GM21737 (cell line): ENCODE data around the gene RBM11.
"Not testable (repeated sequence)": the region's sequence is repeated elsewhere in the genome, so short reads cannot be mapped to it uniquely, and the experiment has no call there.

Experiments used
- ATAC-seq: cut with Tn5 transposase; IDR thresholded peaks from one replicate; pipeline ENCODE4 v1.9.1; 2021; ENCODE audit warnings: mild to moderate bottlenecking, moderate library complexity; ENCODE audit not compliant: unreplicated experiment

Gene RBM11

GRCh38 chr21:14215971-14216641, at the start of gene RBM11:
RBM11 (plus strand) TSS chr21:14216157; CDS start chr21:14216187, 30 bp downstream.
- ATAC-seq: peak; percentile 95

- not testable (repeated sequence) for ATAC-seq
Measured at GRCh38 chr21:14166463-14167223, 49.3 kb upstream of the RBM11 start.

- no peak for ATAC-seq
Measured at GRCh38 chr21:14206222-14206621, 9.7 kb upstream of the RBM11 start.

- ATAC-seq: no peak
Measured at GRCh38 chr21:14210738-14211137, 5.2 kb upstream of the RBM11 start, which contains the start of gene LIPI. LIPI (minus strand) TSS chr21:14210955; CDS start chr21:14210845, 110 bp downstream.

- ATAC-seq: no peak
Measured at GRCh38 chr21:14213164-14213563, 2.8 kb upstream of the RBM11 start.

GRCh38 chr21:14223365-14223764, 7.4 kb downstream of the RBM11 start:
- ATAC-seq: no peak

- no peak for ATAC-seq
Measured at GRCh38 chr21:14229399-14229798, 13.4 kb downstream of the RBM11 start.

GRCh38 chr21:14235101-14235500, 19.1 kb downstream of the RBM11 start:
- no peak for ATAC-seq

- no peak for ATAC-seq
Measured at GRCh38 chr21:14236180-14236579, 20.2 kb downstream of the RBM11 start.

- ATAC-seq: no peak
Measured at GRCh38 chr21:14239281-14239680, 23.3 kb downstream of the RBM11 start.

- ATAC-seq: no peak
Measured at GRCh38 chr21:14241297-14241696, 25.3 kb downstream of the RBM11 start.

- no peak for ATAC-seq
Measured at GRCh38 chr21:14243461-14243860, 27.5 kb downstream of the RBM11 start.

GRCh38 chr21:14243874-14244273, 27.9 kb downstream of the RBM11 start:
- no peak for ATAC-seq

- no peak for ATAC-seq
Measured at GRCh38 chr21:14244911-14245310, 29.0 kb downstream of the RBM11 start.

- ATAC-seq: no peak
Measured at GRCh38 chr21:14245711-14246110, 29.8 kb downstream of the RBM11 start.

- no peak for ATAC-seq
Measured at GRCh38 chr21:14251336-14251735, 35.4 kb downstream of the RBM11 start.

GRCh38 chr21:14259747-14260146, 43.8 kb downstream of the RBM11 start:
- ATAC-seq: no peak

- ATAC-seq: no peak
Measured at GRCh38 chr21:14260174-14260764, 44.3 kb downstream of the RBM11 start.

- ATAC-seq: no peak
Measured at GRCh38 chr21:14262039-14262438, 46.1 kb downstream of the RBM11 start.

- no peak for ATAC-seq
Measured at GRCh38 chr21:14263879-14264278, 47.9 kb downstream of the RBM11 start.

- no peak for ATAC-seq
Measured at GRCh38 chr21:14265023-14265422, 49.1 kb downstream of the RBM11 start.

GRCh38 chr21:14267076-14267475, 51.1 kb downstream of the RBM11 start:
- ATAC-seq: no peak
